K562 (cell line): ENCODE results near the gene CFAP107.

ENCODE experiments used
- CTCF ChIP-seq, 3 experiments: IDR thresholded peaks in 2 of 3; conservative IDR thresholded peaks in 1 of 3; 2 replicates each; pipeline ENCODE4 v1.5.1; 2011 to 2012; ENCODE audit warnings: low read length in 3 of 3, mild to moderate bottlenecking in 3 of 3, control low read depth in 2 of 3, improper control_type of control experiment in 1 of 3, inconsistent platforms in 1 of 3, low read depth in 1 of 3, mixed read lengths in 1 of 3, moderate library complexity in 1 of 3; ENCODE audit not compliant: insufficient read depth in 2 of 3
- FIP1L1 ChIP-seq: fragments of 200-400 bp; formaldehyde crosslinking; IDR thresholded peaks from 2 replicates; pipeline ENCODE4 v1.6.1; 2018; ENCODE audit warnings: mild to moderate bottlenecking, low read depth, low read length; ENCODE audit not compliant: poor library complexity, severe bottlenecking
- REST ChIP-seq, 2 experiments: fragments of 450-650 bp; formaldehyde crosslinking in 1 of 2; IDR thresholded peaks; 2 replicates each; pipeline versions ENCODE4 v1.4.0 to v1.6.1; 2014 to 2020; ENCODE audit warnings: mild to moderate bottlenecking in 2 of 2, borderline replicate concordance in 1 of 2, low read depth in 1 of 2
- SMC3 ChIP-seq: conservative IDR thresholded peaks from 2 replicates; pipeline ENCODE4 v1.6.1; 2011; ENCODE audit warnings: low read depth, low read length, improper control_type of control experiment; ENCODE audit not compliant: insufficient read depth
- U2AF2 ChIP-seq: fragments of 200-400 bp; formaldehyde crosslinking; optimal IDR thresholded peaks from 2 replicates; pipeline ENCODE3; 2017; ENCODE audit warnings: low read depth, mild to moderate bottlenecking, low read length
- ZNF766 ChIP-seq: fragments of 200-800 bp; sonication (Bioruptor generic); conservative IDR thresholded peaks from 2 replicates; pipeline ENCODE4 v1.6.1; 2016; ENCODE audit warnings: missing genetic modification characterization, missing compliant biosample characterization

GRCh38 chr1:12757836-12758235 lies 11.8 kb downstream of the CFAP107 start:
- TF ChIP-seq U2AF2 (no peak), FIP1L1 (no peak), REST (IDR thresholded peaks at IDR 0.05; ENCODE audit: borderline replicate concordance) (no peak), REST (CRISPR knock-in tag; IDR thresholded peaks at IDR 0.05; ENCODE audit: low read depth) (no peak), CTCF (IDR thresholded peaks at IDR 0.05 in 2 of 3, conservative IDR thresholded peaks at IDR 0.05 in 1 of 3; ENCODE audit: insufficient read depth in 2 of 3, low read depth in 1 of 3, low read length in 3 of 3) (no peak), SMC3 (no peak), ZNF766 (CRISPR knock-in tag) (no peak)
